GM10266 (cell line): ENCODE results near the gene ZNF516.

Experiments used
- DNase-seq: peaks from one replicate; pipeline ENCODE4 v3.0.0; 2012; ENCODE audit errors: extremely low spot score
- TF ChIP-seq, protein P1 (sequence below): IDR thresholded peaks from 2 replicates; pipeline ENCODE4 v1.5.1; 2012; ENCODE audit warnings: mild to moderate bottlenecking, low read depth; ENCODE audit not compliant: control insufficient read depth, insufficient read depth; ENCODE audit errors: missing control alignments

Gene ZNF516

DNA sequence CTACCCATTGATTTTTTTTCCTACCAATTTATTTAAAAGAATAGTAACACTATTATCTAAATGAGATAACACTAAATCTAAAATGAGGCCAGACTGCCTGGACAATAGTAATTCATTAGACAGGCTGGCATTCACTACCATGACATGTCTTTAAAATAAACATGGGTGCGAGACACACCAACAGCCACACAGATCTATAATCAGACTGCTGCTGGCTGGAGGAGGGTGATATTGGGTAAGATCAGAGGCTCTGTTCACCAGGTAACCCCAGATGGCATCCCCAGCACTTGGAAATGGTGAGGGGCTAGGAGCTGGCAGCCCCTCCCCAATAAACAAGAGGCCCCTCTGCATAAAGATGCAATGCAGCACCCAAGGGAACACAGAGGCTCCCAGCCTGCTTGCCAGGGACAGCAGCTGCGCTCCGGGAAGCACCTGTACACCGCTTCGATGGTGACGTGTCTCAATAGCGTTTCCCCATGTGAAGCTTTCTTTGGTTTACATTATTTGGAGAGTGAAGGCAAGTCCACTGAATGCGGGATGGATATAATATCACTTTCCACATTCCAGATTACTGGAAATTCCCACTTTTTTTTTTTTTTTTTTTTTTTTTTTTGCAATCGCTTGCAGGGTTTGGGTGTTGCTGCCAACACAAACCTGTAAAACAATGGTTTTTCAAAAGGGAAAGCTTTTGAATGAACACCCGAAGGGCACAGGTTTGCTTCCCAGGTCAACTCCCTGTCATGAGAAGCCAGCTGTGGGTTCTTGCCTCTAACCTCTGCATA lies 159.0 kb downstream of the ZNF516 start:
- DNase-seq = no peak
- TF ChIP-seq, protein P1, sequence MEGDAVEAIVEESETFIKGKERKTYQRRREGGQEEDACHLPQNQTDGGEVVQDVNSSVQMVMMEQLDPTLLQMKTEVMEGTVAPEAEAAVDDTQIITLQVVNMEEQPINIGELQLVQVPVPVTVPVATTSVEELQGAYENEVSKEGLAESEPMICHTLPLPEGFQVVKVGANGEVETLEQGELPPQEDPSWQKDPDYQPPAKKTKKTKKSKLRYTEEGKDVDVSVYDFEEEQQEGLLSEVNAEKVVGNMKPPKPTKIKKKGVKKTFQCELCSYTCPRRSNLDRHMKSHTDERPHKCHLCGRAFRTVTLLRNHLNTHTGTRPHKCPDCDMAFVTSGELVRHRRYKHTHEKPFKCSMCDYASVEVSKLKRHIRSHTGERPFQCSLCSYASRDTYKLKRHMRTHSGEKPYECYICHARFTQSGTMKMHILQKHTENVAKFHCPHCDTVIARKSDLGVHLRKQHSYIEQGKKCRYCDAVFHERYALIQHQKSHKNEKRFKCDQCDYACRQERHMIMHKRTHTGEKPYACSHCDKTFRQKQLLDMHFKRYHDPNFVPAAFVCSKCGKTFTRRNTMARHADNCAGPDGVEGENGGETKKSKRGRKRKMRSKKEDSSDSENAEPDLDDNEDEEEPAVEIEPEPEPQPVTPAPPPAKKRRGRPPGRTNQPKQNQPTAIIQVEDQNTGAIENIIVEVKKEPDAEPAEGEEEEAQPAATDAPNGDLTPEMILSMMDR = no peak

DNA sequence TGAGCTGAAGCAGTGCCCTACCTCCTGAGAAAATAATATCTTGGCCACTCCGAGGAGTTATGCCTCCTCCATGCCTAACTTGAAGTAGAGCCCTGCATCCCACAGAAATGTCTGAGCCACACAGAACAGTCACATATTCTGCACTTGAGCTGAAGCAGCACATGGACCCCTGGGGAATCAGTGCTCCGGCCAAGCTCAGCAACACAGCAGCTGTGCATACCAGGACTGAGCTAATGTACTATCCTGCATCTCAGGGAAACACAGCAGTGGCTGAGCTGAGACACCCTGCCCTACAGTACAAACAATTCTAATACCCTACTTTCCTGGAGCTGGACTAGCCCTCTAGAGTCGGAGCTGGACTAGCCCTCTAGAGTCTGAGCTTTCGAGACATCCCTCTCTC lies 166.9 kb downstream of the ZNF516 start:
- TF ChIP-seq, protein P1 = no peak
- no peak for DNase-seq

DNA sequence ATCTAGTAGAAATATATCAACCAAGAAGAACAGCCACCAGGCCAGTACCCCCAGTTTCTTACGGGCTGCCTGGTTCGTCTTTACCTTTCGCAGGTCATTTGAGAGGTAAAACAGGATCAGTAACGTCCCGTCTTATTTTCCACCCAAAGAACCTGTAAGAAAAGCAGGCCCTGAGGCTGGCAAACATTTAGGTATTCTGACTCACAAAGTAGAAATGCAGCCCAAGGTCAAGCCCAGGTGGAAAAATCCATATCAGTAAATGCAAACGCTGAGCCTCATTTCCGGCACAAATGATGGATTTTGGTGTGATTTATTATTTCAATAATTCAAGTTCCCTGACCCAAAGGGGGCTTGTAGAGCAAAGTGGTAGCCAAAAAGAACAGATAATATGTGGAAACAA lies 171.2 kb downstream of the ZNF516 start:
- DNase-seq = no peak
- TF ChIP-seq, protein P1 = no peak

DNA sequence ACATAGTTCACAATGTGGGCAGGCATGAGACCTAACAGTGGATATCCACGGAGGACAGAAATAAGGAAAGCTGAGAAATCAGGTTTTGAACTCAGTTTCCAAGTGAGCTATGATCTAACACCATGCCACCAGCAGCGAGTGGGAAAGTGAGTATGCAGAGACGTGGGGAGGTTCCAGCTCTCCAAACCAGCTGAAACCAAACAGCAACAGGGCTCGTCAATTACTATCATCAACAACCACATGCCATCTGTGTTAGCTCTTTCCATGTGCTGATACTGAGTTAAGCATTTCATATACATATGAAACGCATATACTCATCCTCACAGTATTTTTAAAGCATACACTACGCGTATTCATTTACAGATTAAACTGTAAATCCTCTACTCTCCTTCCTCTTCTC lies 172.4 kb downstream of the ZNF516 start:
- no peak for DNase-seq
- TF ChIP-seq, protein P1 = no peak

DNA sequence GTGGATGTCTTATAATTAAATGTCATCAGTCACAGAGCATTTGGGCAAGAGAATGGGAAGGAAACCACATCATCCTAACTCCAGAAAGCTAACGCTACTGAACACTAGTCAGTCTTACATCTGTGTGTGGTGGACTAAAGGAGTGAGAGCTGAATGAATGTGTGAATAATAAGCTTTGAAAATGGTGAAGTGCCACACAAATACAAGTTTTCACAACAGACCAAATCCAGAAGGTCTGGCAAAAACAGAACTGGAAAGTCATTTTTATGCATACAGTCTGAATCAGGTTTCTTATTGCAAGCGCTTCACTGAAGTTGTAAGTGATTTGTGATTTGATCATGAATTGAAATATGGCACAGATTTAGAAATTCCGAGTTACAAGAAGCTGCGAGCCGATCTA lies 175.7 kb downstream of the ZNF516 start:
- TF ChIP-seq, protein P1 = no peak
- no peak for DNase-seq

DNA sequence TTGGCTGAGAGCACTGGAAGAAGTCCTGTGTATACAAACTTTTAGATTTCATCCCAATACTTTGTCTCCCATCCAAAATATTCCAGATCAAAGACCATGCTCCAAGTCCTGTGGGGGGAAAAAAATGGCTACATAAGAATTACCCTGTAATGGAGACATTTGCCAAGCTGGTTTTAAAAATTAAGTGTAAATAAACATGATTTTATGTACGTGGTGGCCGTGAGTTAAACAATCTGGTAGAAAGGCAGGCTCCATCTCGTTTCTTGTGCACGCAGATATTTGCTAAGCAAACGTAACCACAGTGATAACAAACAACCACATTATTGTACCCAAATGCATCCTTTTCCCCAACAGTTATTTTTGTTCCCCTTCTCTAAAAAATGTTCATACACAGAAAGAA lies 176.4 kb downstream of the ZNF516 start:
- TF ChIP-seq, protein P1 = no peak
- no peak for DNase-seq

DNA sequence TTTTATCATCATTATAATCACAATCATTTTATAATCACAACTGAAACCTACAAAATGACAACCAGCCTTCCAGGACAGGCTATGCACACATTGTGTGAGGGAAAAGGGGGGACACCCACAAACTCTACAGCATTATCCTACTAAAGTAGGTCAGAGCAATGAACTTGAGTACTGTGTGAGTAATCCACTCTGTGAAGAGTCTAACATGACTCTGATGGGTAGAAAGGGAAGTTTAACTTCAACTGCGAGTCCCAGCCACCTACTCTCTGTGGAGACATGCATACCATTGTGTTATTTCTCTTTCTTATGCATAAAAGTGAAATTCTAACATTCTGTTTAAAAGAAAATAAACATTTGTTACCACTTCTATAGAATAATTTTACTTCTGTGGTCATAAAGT lies 177.9 kb downstream of the ZNF516 start:
- TF ChIP-seq, protein P1 = no peak
- DNase-seq = no peak
